Neural progenitor cell (in vitro differentiated cells): ENCODE data around the gene SMARCD3. TPM values are rescaled to one million over a fixed set of nuclear protein-coding genes. Genes with fewer than 3 reads are reported as not detected.

ENCODE experiments used
- DNase-seq: peaks from one replicate; pipeline ENCODE4 v3.0.0-alpha.2; 2016; ENCODE audit warnings: low spot score
- H2AFZ ChIP-seq: fragments of 200-600 bp; sonication (generic); replicated peaks from 2 replicates; pipeline ENCODE4 v1.6.1; 2016; ENCODE audit warnings: antibody characterized with exemption
- H3F3A ChIP-seq: fragments of 200-600 bp; sonication (generic); 2 replicates; pipeline ENCODE4 v1.6.1; 2016; ENCODE audit warnings: antibody characterized with exemption, low read depth
- H3K27ac ChIP-seq: fragments of 200-600 bp; sonication (generic); 2 replicates; pipeline ENCODE4 v1.5.1; 2016; ENCODE audit warnings: mild to moderate bottlenecking
- H3K27me3 ChIP-seq: fragments of 200-600 bp; sonication (generic); 2 replicates; pipeline ENCODE4 v1.6.1; 2016; ENCODE audit warnings: mild to moderate bottlenecking, moderate library complexity
- H3K36me3 ChIP-seq: fragments of 200-600 bp; sonication (generic); 2 replicates; pipeline ENCODE4 v1.5.1; 2016
- H3K4me1 ChIP-seq: fragments of 200-600 bp; sonication (generic); 2 replicates; pipeline ENCODE4 v1.6.1; 2016; ENCODE audit warnings: mixed run types
- H3K4me2 ChIP-seq: fragments of 200-600 bp; sonication (generic); 2 replicates; pipeline ENCODE4 v1.6.1; 2016
- H3K4me3 ChIP-seq: fragments of 200-600 bp; sonication (generic); 2 replicates; pipeline ENCODE4 v1.5.1; 2016
- H3K79me2 ChIP-seq: fragments of 200-600 bp; sonication (generic); 2 replicates; pipeline ENCODE4 v1.6.1; 2016; ENCODE audit warnings: low read depth
- H3K9ac ChIP-seq: fragments of 200-600 bp; sonication (generic); 2 replicates; pipeline ENCODE4 v1.6.1; 2016
- H3K9me3 ChIP-seq: fragments of 200-600 bp; sonication (generic); 2 replicates; pipeline ENCODE4 v1.5.1; 2016; ENCODE audit warnings: low read depth
- H4K20me1 ChIP-seq: fragments of 200-600 bp; sonication (generic); 2 replicates; pipeline ENCODE4 v1.6.1; 2016; ENCODE audit warnings: low read depth
- H3K27ac Mint-ChIP-seq: 3 replicates; pipeline ENCODE4 v1.8.0; 2021; ENCODE audit warnings: mixed read lengths
- H3K27me3 Mint-ChIP-seq: 2 replicates; pipeline ENCODE4 v1.8.0; 2022; ENCODE audit warnings: low read depth, mild to moderate bottlenecking, inconsistent platforms, moderate library complexity, mixed read lengths; ENCODE audit not compliant: insufficient read depth
- H3K36me3 Mint-ChIP-seq: 3 replicates; pipeline ENCODE4 v1.8.0; 2021; ENCODE audit warnings: mixed read lengths
- H3K4me1 Mint-ChIP-seq: 3 replicates; pipeline ENCODE4 v1.8.0; 2021; ENCODE audit warnings: mixed read lengths
- H3K4me3 Mint-ChIP-seq: 3 replicates; pipeline ENCODE4 v1.8.0; 2021; ENCODE audit warnings: mild to moderate bottlenecking, moderate library complexity, mixed read lengths
- H3K9me3 Mint-ChIP-seq: 3 replicates; pipeline ENCODE4 v1.8.0; 2020; ENCODE audit warnings: mixed read lengths
- CTCF ChIP-seq: fragments of 200-600 bp; sonication (generic); IDR thresholded peaks from 2 replicates; pipeline ENCODE4 v1.5.1; 2017; ENCODE audit warnings: antibody characterized with exemption, mild to moderate bottlenecking
- EZH2 ChIP-seq: fragments of 200-600 bp; sonication (generic); IDR thresholded peaks from 2 replicates; pipeline ENCODE4 v1.6.1; 2017; ENCODE audit warnings: antibody characterized with exemption, mild to moderate bottlenecking, moderate library complexity
- EZH2phosphoT487 ChIP-seq: fragments of 200-600 bp; sonication (generic); IDR thresholded peaks from 2 replicates; pipeline ENCODE4 v1.6.1; 2017; ENCODE audit warnings: antibody characterized with exemption
- total RNA-seq: library from RNA; depleted of rRNA; stranded (reverse); fragments of >200 nt; gene quantifications from 2 replicates; pipeline ENCODE4 v1.2.3, GENCODE V29; 2015; ENCODE audit warnings: low replicate concordance

Gene SMARCD3
- total RNA-seq, 1 donor from 2014 or later: 11.0 TPM

DNA sequence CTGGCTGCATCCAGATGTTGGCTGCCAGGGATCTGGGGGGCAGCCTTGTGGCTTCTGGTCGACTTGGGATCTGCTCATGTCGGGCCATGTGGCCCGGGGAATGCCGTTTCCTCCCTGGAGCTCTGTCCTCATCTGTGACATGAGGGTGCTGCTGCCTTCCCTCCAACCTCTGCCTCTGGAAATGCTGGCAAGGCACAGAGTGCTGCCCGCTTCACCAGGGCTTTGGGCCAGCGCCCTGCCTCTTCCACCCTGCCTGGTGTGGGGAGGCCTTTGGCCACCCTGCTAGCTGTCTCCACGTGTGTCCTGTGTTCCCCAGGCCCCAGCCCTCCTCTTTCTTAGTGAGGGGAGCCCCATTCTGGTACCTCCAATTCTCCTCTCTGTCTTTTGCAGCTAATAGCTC, 5.8 kb upstream of the SMARCD3 start:
- H3K4me3 Mint-ChIP-seq: no peak overlapping the region
- Histone ChIP-seq H3K36me3 (no peaks in the 10 kb centered on the region), H3K9ac (no peak overlapping the region), H3K27ac (no peak overlapping the region), H3K4me3 (no peak overlapping the region), H4K20me1 (no peaks in the 10 kb centered on the region), H3F3A (peaks cover 29% of the 10 kb centered on the region), H3K79me2 (no peaks in the 10 kb centered on the region), H2AFZ (no peak overlapping the region), H3K4me1 (peaks cover 32% of the 10 kb centered on the region), H3K4me2 (no peak overlapping the region), H3K27me3 (peaks cover 41% of the 10 kb centered on the region), H3K9me3 (no peaks in the 10 kb centered on the region)
- TF ChIP-seq EZH2 (no peak), CTCF (no peak), EZH2phosphoT487 (no peak)
- peaks cover 53% of the 10 kb centered on the region for H3K4me1 Mint-ChIP-seq
- H3K36me3 Mint-ChIP-seq: no peaks in the 10 kb centered on the region
- H3K27me3 Mint-ChIP-seq: peaks cover 25% of the 10 kb centered on the region
- no peaks in the 10 kb centered on the region for H3K9me3 Mint-ChIP-seq
- H3K27ac Mint-ChIP-seq: peak overlapping the region; percentile 76
- DNase-seq: no peak

DNA sequence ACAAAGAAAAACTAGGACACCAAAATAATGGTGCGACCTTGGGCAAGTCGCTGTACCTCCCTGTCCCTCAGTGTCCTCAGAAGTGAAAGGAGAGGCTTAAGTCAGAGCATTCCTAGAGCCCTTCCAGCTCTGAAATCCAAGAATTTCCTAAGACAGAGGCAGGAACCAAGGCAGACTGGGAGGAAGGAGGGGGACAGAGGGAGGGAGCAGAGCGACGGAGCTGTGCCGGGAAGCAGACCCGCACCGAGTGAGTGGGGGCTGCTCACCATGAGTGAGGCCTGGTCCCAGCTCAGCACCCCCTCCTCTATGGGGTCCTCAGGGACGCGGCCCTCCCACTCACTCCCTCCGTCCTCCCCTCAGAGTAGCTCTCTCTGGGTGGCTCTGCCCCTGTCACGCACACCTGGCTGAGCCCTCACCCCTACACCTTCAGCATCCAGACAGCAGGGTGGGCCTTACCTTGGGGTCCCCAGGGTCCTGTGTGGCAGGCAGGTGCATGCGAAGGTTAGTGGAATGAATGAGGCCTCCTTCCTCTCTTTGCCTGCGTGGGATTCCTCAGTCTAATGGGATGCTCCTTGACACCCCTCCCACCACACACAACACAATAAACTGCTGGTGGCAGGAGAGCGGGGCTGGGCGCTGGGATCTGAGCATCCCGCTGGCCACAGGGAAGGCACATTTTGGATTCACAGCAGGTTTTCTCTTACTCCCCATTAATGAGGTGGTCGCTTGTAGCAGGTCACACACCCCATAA, 4.6 kb upstream of the SMARCD3 start:
- H3K4me3 ChIP-seq: peak overlapping the region; percentile 90
- H3K27ac Mint-ChIP-seq: peak overlapping the region; percentile 97
- DNase-seq: peak; percentile 67

DNA sequence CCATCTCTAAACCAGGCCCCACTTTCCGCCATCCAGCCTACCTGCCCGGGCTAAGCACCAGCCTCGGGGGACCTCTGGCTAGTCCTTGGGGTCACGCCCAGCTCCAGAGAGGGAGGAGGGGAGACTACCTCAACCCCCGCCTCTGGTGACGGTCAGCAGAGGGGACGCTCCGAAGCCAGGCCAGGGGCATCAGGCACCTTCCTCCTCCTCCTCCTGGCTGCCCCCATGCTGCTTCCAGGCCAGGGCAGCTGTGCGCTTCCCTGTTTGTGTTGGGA, 4.0 kb upstream of the SMARCD3 start:
- DNase-seq: peak; percentile 36

More for the DNA sequence above, 4.6 kb upstream of the SMARCD3 start:
- Histone ChIP-seq H3K4me1 (peaks cover 39% of the 10 kb centered on the region), H3K9ac (no peak overlapping the region), H3K79me2 (no peaks in the 10 kb centered on the region), H3F3A (peaks cover 36% of the 10 kb centered on the region), H3K36me3 (no peaks in the 10 kb centered on the region), H4K20me1 (no peaks in the 10 kb centered on the region), H3K27ac (no peak overlapping the region), H3K9me3 (no peaks in the 10 kb centered on the region), H2AFZ (no peak overlapping the region), H3K4me2 (peak overlapping the region; percentile 99), H3K27me3 (peaks cover 52% of the 10 kb centered on the region)
- Mint-ChIP-seq H3K4me3 (peak overlapping the region; percentile 86), H3K4me1 (peaks cover 55% of the 10 kb centered on the region), H3K36me3 (no peaks in the 10 kb centered on the region), H3K9me3 (no peaks in the 10 kb centered on the region), H3K27me3 (peaks cover 19% of the 10 kb centered on the region)
- TF ChIP-seq EZH2 (no peak), CTCF (no peak), EZH2phosphoT487 (no peak)

More for the DNA sequence above, 4.0 kb upstream of the SMARCD3 start:
- Mint-ChIP-seq H3K27ac (peak overlapping the region; percentile 97), H3K27me3 (peaks cover 21% of the 10 kb centered on the region), H3K4me1 (peaks cover 60% of the 10 kb centered on the region), H3K36me3 (no peaks in the 10 kb centered on the region), H3K4me3 (peak overlapping the region; percentile 86), H3K9me3 (no peaks in the 10 kb centered on the region)
- peaks cover 44% of the 10 kb centered on the region for H3K4me1 ChIP-seq
- H3K9me3 ChIP-seq: no peaks in the 10 kb centered on the region
- H4K20me1 ChIP-seq: peaks cover 3% of the 10 kb centered on the region
- H3K4me3 ChIP-seq: peak overlapping the region; percentile 90
- H2AFZ ChIP-seq: peak overlapping the region; percentile 97
- no peak overlapping the region for H3K27ac ChIP-seq
- H3K79me2 ChIP-seq: no peaks in the 10 kb centered on the region
- peaks cover 38% of the 10 kb centered on the region for H3F3A ChIP-seq
- no peak overlapping the region for H3K9ac ChIP-seq
- H3K36me3 ChIP-seq: no peaks in the 10 kb centered on the region
- H3K4me2 ChIP-seq: peak overlapping the region; percentile 99
- peaks cover 59% of the 10 kb centered on the region for H3K27me3 ChIP-seq
- TF ChIP-seq CTCF: no peak
- TF ChIP-seq EZH2: no peak
